T-helper 1 cell treated with Interleukin-12 subunit alpha and Interleukin-12 subunit beta and Interleukin-4 antibody, amounts not matched to agents 30 μg/mL and 1 μg/mL, for 36 hours (primary cell): ENCODE results near the gene ARIH1.
"Not testable (repeated sequence)": the region's sequence is repeated elsewhere in the genome, so short reads cannot be mapped to it uniquely, and the experiment has no call there.

Experiments used
- H3K27ac Mint-ChIP-seq: one replicate; pipeline ENCODE4 v1.8.0; 2021; ENCODE audit warnings: mild to moderate bottlenecking, mixed read lengths
- H3K27me3 Mint-ChIP-seq: one replicate; pipeline ENCODE4 v1.8.0; 2021; ENCODE audit warnings: low read depth, mixed read lengths
- H3K36me3 Mint-ChIP-seq: one replicate; pipeline ENCODE4 v1.8.0; 2021; ENCODE audit warnings: low read depth, mixed read lengths
- H3K4me1 Mint-ChIP-seq: one replicate; pipeline ENCODE4 v1.8.0; 2021; ENCODE audit warnings: low read depth, mixed read lengths
- H3K4me3 Mint-ChIP-seq: one replicate; pipeline ENCODE4 v1.8.0; 2021; ENCODE audit warnings: mild to moderate bottlenecking, moderate library complexity, mixed read lengths
- H3K9me3 Mint-ChIP-seq: one replicate; pipeline ENCODE4 v1.8.0; 2021; ENCODE audit warnings: mixed read lengths

ARIH1 gene

GRCh38 chr15:72585476-72586058 lies 111.4 kb downstream of the ARIH1 start:
- Mint-ChIP-seq H3K27me3 (no peaks in the 10 kb centered on the region), H3K4me3 (no peak overlapping the region), H3K4me1 (no peaks in the 10 kb centered on the region), H3K36me3 (peaks cover 21% of the 10 kb centered on the region), H3K27ac (no peak overlapping the region), H3K9me3 (no peaks in the 10 kb centered on the region)

GRCh38 chr15:72588096-72588495 lies 114.0 kb downstream of the ARIH1 start:
- Mint-ChIP-seq H3K4me3 (no peak overlapping the region), H3K36me3 (peaks cover 16% of the 10 kb centered on the region), H3K27ac (no peak overlapping the region), H3K9me3 (no peaks in the 10 kb centered on the region), H3K27me3 (no peaks in the 10 kb centered on the region), H3K4me1 (no peaks in the 10 kb centered on the region)

GRCh38 chr15:72590427-72590826 lies 116.3 kb downstream of the ARIH1 start:
- Mint-ChIP-seq H3K27ac (no peak overlapping the region), H3K4me3 (no peak overlapping the region), H3K9me3 (no peaks in the 10 kb centered on the region), H3K4me1 (no peaks in the 10 kb centered on the region), H3K36me3 (peaks cover 10% of the 10 kb centered on the region), H3K27me3 (no peaks in the 10 kb centered on the region)

GRCh38 chr15:72591361-72591760 lies 117.2 kb downstream of the ARIH1 start:
- H3K4me1 Mint-ChIP-seq = no peaks in the 10 kb centered on the region
- no peak overlapping the region for H3K27ac Mint-ChIP-seq
- H3K36me3 Mint-ChIP-seq = peaks cover 4% of the 10 kb centered on the region

GRCh38 chr15:72592097-72592496 lies 118.0 kb downstream of the ARIH1 start:
- H3K4me3 Mint-ChIP-seq = no peak overlapping the region
- H3K27me3 Mint-ChIP-seq = no peaks in the 10 kb centered on the region
- no peaks in the 10 kb centered on the region for H3K4me1 Mint-ChIP-seq
- H3K27ac Mint-ChIP-seq = no peak overlapping the region
- H3K9me3 Mint-ChIP-seq = no peaks in the 10 kb centered on the region
- peaks cover 4% of the 10 kb centered on the region for H3K36me3 Mint-ChIP-seq

More at GRCh38 chr15:72591361-72591760, 117.2 kb downstream of the ARIH1 start:
- Mint-ChIP-seq H3K27me3 (no peaks in the 10 kb centered on the region), H3K4me3 (no peak overlapping the region), H3K9me3 (no peaks in the 10 kb centered on the region)

- no peaks in the 10 kb centered on the region for H3K27me3 Mint-ChIP-seq
- H3K4me1 Mint-ChIP-seq = no peaks in the 10 kb centered on the region
- H3K9me3 Mint-ChIP-seq = no peaks in the 10 kb centered on the region
- no peak overlapping the region for H3K4me3 Mint-ChIP-seq
- H3K36me3 Mint-ChIP-seq = no peaks in the 10 kb centered on the region
- H3K27ac Mint-ChIP-seq = no peak overlapping the region
Measured at GRCh38 chr15:72592676-72593075, 118.5 kb downstream of the ARIH1 start.

GRCh38 chr15:72593838-72594237 lies 119.7 kb downstream of the ARIH1 start:
- Mint-ChIP-seq H3K27ac (no peak overlapping the region), H3K4me3 (no peak overlapping the region), H3K4me1 (no peaks in the 10 kb centered on the region), H3K36me3 (no peaks in the 10 kb centered on the region), H3K27me3 (no peaks in the 10 kb centered on the region), H3K9me3 (no peaks in the 10 kb centered on the region)

- Mint-ChIP-seq H3K27me3 (peaks cover 12% of the 10 kb centered on the region), H3K36me3 (no peaks in the 10 kb centered on the region), H3K4me1 (no peaks in the 10 kb centered on the region), H3K27ac (no peak overlapping the region), H3K9me3 (no peaks in the 10 kb centered on the region), H3K4me3 (no peak overlapping the region)
Measured at GRCh38 chr15:72599855-72600464, 125.8 kb downstream of the ARIH1 start.

GRCh38 chr15:72604794-72605193 lies 130.7 kb downstream of the ARIH1 start:
- H3K4me3 Mint-ChIP-seq = no peak overlapping the region
- no peaks in the 10 kb centered on the region for H3K9me3 Mint-ChIP-seq
- H3K27me3 Mint-ChIP-seq = peaks cover 12% of the 10 kb centered on the region
- H3K36me3 Mint-ChIP-seq = no peaks in the 10 kb centered on the region
- no peak overlapping the region for H3K27ac Mint-ChIP-seq
- no peaks in the 10 kb centered on the region for H3K4me1 Mint-ChIP-seq

- not testable (repeated sequence) for H3K4me1 Mint-ChIP-seq, H3K36me3 Mint-ChIP-seq, H3K9me3 Mint-ChIP-seq, H3K27me3 Mint-ChIP-seq, H3K27ac Mint-ChIP-seq, H3K4me3 Mint-ChIP-seq
Measured at GRCh38 chr15:72608084-72608483, 134.0 kb downstream of the ARIH1 start.

- no peaks in the 10 kb centered on the region for H3K4me1 Mint-ChIP-seq
- no peaks in the 10 kb centered on the region for H3K36me3 Mint-ChIP-seq
- H3K27me3 Mint-ChIP-seq = no peaks in the 10 kb centered on the region
- no peak overlapping the region for H3K4me3 Mint-ChIP-seq
- no peaks in the 10 kb centered on the region for H3K9me3 Mint-ChIP-seq
- no peak overlapping the region for H3K27ac Mint-ChIP-seq
Measured at GRCh38 chr15:72609862-72610261, 135.7 kb downstream of the ARIH1 start.

- H3K27me3 Mint-ChIP-seq, H3K27ac Mint-ChIP-seq, H3K4me1 Mint-ChIP-seq, H3K4me3 Mint-ChIP-seq, H3K36me3 Mint-ChIP-seq, H3K9me3 Mint-ChIP-seq: not testable (repeated sequence)
Measured at GRCh38 chr15:72612324-72612723, 138.2 kb downstream of the ARIH1 start.

- no peaks in the 10 kb centered on the region for H3K9me3 Mint-ChIP-seq
- no peaks in the 10 kb centered on the region for H3K4me1 Mint-ChIP-seq
- H3K27ac Mint-ChIP-seq = no peak overlapping the region
- no peaks in the 10 kb centered on the region for H3K27me3 Mint-ChIP-seq
- no peaks in the 10 kb centered on the region for H3K36me3 Mint-ChIP-seq
- H3K4me3 Mint-ChIP-seq = no peak overlapping the region
Measured at GRCh38 chr15:72614810-72615532, 140.8 kb downstream of the ARIH1 start.

GRCh38 chr15:72615533-72616233 lies 141.6 kb downstream of the ARIH1 start:
- not testable (repeated sequence) for H3K9me3 Mint-ChIP-seq, H3K27ac Mint-ChIP-seq, H3K4me3 Mint-ChIP-seq, H3K27me3 Mint-ChIP-seq, H3K4me1 Mint-ChIP-seq, H3K36me3 Mint-ChIP-seq
